Measurements from ENCODE around the gene CFAP57.

DNA sequence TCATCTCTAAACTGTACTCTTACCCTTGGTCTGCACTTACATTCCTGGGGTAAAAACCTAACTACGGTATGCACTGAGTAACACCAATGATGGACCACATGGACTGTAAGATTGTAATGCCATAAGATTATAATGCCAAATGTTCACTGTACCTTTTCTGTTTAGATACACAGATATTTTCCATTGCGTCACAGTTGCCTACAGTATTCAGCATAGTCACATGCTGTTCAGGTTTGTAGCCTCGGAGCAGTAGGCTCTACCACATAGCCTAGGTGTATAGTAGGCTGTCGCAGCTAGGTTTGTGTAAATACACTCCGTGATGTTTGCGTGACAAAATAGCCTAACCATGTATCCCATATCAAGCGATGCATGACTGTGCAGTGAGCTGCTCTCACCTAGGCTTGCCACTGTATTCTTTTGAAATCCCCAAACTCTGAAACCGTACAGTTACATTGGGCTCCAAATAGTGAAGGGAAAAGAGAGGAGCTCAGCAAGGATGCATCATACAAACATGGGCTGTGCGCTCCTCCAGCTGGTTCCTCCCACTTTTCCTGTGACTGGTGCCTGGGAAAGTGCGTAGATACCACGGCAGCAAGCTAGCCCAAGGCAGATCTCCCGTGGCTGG is 35.2 kb downstream of the CFAP57 start:
- TF ChIP-seq, protein P1, sequence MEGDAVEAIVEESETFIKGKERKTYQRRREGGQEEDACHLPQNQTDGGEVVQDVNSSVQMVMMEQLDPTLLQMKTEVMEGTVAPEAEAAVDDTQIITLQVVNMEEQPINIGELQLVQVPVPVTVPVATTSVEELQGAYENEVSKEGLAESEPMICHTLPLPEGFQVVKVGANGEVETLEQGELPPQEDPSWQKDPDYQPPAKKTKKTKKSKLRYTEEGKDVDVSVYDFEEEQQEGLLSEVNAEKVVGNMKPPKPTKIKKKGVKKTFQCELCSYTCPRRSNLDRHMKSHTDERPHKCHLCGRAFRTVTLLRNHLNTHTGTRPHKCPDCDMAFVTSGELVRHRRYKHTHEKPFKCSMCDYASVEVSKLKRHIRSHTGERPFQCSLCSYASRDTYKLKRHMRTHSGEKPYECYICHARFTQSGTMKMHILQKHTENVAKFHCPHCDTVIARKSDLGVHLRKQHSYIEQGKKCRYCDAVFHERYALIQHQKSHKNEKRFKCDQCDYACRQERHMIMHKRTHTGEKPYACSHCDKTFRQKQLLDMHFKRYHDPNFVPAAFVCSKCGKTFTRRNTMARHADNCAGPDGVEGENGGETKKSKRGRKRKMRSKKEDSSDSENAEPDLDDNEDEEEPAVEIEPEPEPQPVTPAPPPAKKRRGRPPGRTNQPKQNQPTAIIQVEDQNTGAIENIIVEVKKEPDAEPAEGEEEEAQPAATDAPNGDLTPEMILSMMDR (IDR thresholded peaks at IDR 0.05; ENCODE audit: poor library complexity) = no peak
- TF ChIP-seq EZH2phosphoT487 (IDR thresholded peaks at IDR 0.05; ENCODE audit: low read depth, severe bottlenecking, unreplicated experiment) = no peak
